ENCODE data around the gene JARID2.

Gene JARID2

DNA sequence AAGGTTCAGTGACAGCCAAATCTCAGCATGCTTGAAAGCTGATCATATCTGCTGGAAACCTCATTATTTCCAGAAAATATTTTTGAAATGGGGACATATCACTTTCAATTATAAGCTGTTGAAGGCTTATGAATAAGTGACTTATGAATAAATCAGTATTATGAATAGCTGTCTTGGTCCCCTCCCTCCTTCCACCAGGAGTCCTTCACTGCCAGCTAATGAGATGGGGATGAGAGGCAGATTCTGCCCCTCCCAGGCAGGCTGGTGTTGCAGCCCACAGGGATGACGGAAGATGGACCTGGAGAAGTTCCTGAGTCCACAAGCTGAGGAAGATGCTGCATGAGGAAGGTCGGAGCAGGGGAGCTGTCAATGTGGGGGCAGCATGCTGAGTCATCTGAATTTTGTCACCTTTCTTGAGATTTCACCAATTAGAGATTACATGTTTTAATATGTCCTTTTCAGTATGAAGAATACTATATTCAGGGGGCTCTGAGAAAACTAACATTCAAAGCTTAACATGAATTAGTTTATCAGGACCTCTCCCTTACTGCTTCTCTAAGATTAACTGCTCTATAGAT, 304.8 kb downstream of the JARID2 start:
- TF ChIP-seq, protein P1, sequence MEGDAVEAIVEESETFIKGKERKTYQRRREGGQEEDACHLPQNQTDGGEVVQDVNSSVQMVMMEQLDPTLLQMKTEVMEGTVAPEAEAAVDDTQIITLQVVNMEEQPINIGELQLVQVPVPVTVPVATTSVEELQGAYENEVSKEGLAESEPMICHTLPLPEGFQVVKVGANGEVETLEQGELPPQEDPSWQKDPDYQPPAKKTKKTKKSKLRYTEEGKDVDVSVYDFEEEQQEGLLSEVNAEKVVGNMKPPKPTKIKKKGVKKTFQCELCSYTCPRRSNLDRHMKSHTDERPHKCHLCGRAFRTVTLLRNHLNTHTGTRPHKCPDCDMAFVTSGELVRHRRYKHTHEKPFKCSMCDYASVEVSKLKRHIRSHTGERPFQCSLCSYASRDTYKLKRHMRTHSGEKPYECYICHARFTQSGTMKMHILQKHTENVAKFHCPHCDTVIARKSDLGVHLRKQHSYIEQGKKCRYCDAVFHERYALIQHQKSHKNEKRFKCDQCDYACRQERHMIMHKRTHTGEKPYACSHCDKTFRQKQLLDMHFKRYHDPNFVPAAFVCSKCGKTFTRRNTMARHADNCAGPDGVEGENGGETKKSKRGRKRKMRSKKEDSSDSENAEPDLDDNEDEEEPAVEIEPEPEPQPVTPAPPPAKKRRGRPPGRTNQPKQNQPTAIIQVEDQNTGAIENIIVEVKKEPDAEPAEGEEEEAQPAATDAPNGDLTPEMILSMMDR (IDR thresholded peaks at IDR 0.05; ENCODE audit: low read length): no peak
- TF ChIP-seq EZH2 (IDR thresholded peaks at IDR 0.05; ENCODE audit: borderline replicate concordance, low read length): no peak
- H3K27me3 ChIP-seq (ENCODE audit: insufficient read depth, low read length): no peaks in the 10 kb centered on the region
- peak overlapping the region; percentile 72 for H3K27ac ChIP-seq (ENCODE audit: low read depth, low read length, poor library complexity, severe bottlenecking)
- no peaks in the 10 kb centered on the region for H3K9me2 ChIP-seq (ENCODE audit: low read depth, low read length)
- peaks cover 32% of the 10 kb centered on the region for H3K4me1 ChIP-seq (ENCODE audit: insufficient read depth, low read length, severe bottlenecking)
- H3F3A ChIP-seq (ENCODE audit: insufficient read depth, low read length): no peaks in the 10 kb centered on the region
- H3K4me2 ChIP-seq (ENCODE audit: low read length): peak overlapping the region; percentile 42; the same call in 1 of the 2 replicates
- no peaks in the 10 kb centered on the region for H3K36me3 ChIP-seq (ENCODE audit: insufficient read depth, low read length)
- H2AFZ ChIP-seq (ENCODE audit: low read length): no peak overlapping the region
- no peaks in the 10 kb centered on the region for H3K79me2 ChIP-seq (ENCODE audit: insufficient read depth, low read length)
- H3K4me3 ChIP-seq (ENCODE audit: low read depth, low read length, poor library complexity, severe bottlenecking): no peak overlapping the region
- no peaks in the 10 kb centered on the region for H4K20me1 ChIP-seq (ENCODE audit: insufficient read depth, low read length)
- H3K9ac ChIP-seq (ENCODE audit: low read length): no peak overlapping the region
- H3K9me3 ChIP-seq (ENCODE audit: low read length): no peaks in the 10 kb centered on the region

DNA sequence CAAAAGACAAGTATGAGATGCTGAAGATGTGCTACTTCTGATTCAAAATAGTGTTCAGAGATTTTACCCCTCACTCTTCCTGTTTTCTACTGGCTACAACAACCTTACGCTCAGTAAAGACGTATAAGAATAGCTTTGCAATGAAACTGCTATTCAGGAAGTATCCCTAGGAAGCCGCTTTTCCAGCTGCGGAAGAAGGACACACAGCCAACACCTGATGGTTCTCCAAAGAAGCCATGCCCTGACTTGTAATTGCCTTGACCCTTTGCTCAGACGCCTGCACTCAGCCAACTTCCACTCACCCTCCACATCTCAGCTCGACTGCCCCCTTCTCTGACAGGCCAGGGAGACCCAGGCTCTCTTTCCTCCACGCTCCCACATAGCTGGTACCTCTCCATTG, 305.4 kb downstream of the JARID2 start:
- Histone ChIP-seq H3K27ac (ENCODE audit: low read depth, low read length, poor library complexity, severe bottlenecking) (peak overlapping the region; percentile 72), H3K36me3 (ENCODE audit: insufficient read depth, low read length) (no peaks in the 10 kb centered on the region), H4K20me1 (ENCODE audit: insufficient read depth, low read length) (no peaks in the 10 kb centered on the region), H2AFZ (ENCODE audit: low read length) (no peak overlapping the region), H3K4me3 (ENCODE audit: low read depth, low read length, poor library complexity, severe bottlenecking) (peak overlapping the region; percentile 15), H3K27me3 (ENCODE audit: insufficient read depth, low read length) (no peaks in the 10 kb centered on the region), H3K4me2 (ENCODE audit: low read length) (peak overlapping the region; percentile 42), H3K9me2 (ENCODE audit: low read depth, low read length) (no peaks in the 10 kb centered on the region), H3K9ac (ENCODE audit: low read length) (no peak overlapping the region; the same call in 1 of the 2 replicates), H3K79me2 (ENCODE audit: insufficient read depth, low read length) (no peaks in the 10 kb centered on the region), H3K9me3 (ENCODE audit: low read length) (no peaks in the 10 kb centered on the region), H3F3A (ENCODE audit: insufficient read depth, low read length) (no peaks in the 10 kb centered on the region), H3K4me1 (ENCODE audit: insufficient read depth, low read length, severe bottlenecking) (peaks cover 32% of the 10 kb centered on the region)
- TF ChIP-seq, protein P1 (IDR thresholded peaks at IDR 0.05; ENCODE audit: low read length): no peak
- TF ChIP-seq EZH2 (IDR thresholded peaks at IDR 0.05; ENCODE audit: borderline replicate concordance, low read length): no peak

DNA sequence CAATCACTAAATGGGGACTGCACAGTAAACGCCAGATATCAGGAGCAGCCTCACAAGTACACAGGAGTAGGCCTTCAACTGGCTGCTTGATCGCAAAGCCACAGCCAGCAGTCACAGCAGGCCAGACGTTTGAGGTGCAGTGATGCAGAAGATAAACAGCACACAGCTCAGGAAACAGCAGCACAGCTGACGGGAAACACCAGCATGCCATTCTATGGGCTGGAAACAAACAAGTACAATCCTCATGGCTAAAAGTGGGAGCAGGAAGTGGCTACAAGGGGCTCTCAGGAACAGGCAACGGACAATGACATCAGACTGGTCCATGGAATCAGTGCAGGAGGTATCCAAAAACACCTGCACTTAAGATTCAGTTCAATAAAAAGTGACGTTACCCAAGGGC, 305.9 kb downstream of the JARID2 start:
- Histone ChIP-seq H3K27ac (ENCODE audit: low read depth, low read length, poor library complexity, severe bottlenecking) (peak overlapping the region; percentile 72), H3F3A (ENCODE audit: insufficient read depth, low read length) (no peaks in the 10 kb centered on the region), H3K9me2 (ENCODE audit: low read depth, low read length) (no peaks in the 10 kb centered on the region), H3K4me2 (ENCODE audit: low read length) (peak overlapping the region; percentile 42; the same call in 1 of the 2 replicates), H3K36me3 (ENCODE audit: insufficient read depth, low read length) (no peaks in the 10 kb centered on the region), H3K9ac (ENCODE audit: low read length) (no peak overlapping the region; the same call in 1 of the 2 replicates), H4K20me1 (ENCODE audit: insufficient read depth, low read length) (no peaks in the 10 kb centered on the region), H3K4me1 (ENCODE audit: insufficient read depth, low read length, severe bottlenecking) (peaks cover 32% of the 10 kb centered on the region), H3K4me3 (ENCODE audit: low read depth, low read length, poor library complexity, severe bottlenecking) (peak overlapping the region; percentile 15), H3K79me2 (ENCODE audit: insufficient read depth, low read length) (no peaks in the 10 kb centered on the region), H3K9me3 (ENCODE audit: low read length) (no peaks in the 10 kb centered on the region), H2AFZ (ENCODE audit: low read length) (no peak overlapping the region), H3K27me3 (ENCODE audit: insufficient read depth, low read length) (no peaks in the 10 kb centered on the region)
- TF ChIP-seq, protein P1 (IDR thresholded peaks at IDR 0.05; ENCODE audit: low read length): no peak
- no peak for TF ChIP-seq EZH2 (IDR thresholded peaks at IDR 0.05; ENCODE audit: borderline replicate concordance, low read length)

Data from OCI-LY1 (cell line).